ENCODE measurements around the gene PJA1. TPM values are rescaled to one million over a fixed set of nuclear protein-coding genes. Genes with fewer than 3 reads are reported as not detected.

PJA1 gene
- polyA plus RNA-seq, 1 donor = 36.9 TPM

- H3K4me3 ChIP-seq (ENCODE audit: low read length) = no peak overlapping the region
- H3K27ac ChIP-seq (ENCODE audit: low read length) = no peak overlapping the region
- H3K27me3 ChIP-seq (ENCODE audit: control insufficient read depth, insufficient read depth, low read length) = no peaks in the 10 kb centered on the region
- DNase-seq = no peak
- WGBS (ENCODE audit: insufficient coverage, low lambda C conversion rate) = no CpG with 5 or more reads among the region's 5 CpGs
- no peaks in the 10 kb centered on the region for H3K9me3 ChIP-seq (ENCODE audit: control insufficient read depth, low read depth, low read length)
- H3K4me1 ChIP-seq (ENCODE audit: control insufficient read depth, insufficient read depth, low read length) = peaks cover 3% of the 10 kb centered on the region
- H3K36me3 ChIP-seq (ENCODE audit: control insufficient read depth, insufficient read depth, low read length) = no peaks in the 10 kb centered on the region
Observed at GRCh38 chrX:69145714-69146113, 19.5 kb downstream of the PJA1 start.

GRCh38 chrX:69144838-69145680 is 20.2 kb downstream of the PJA1 start:
- Histone ChIP-seq H3K9me3 (ENCODE audit: control insufficient read depth, low read depth, low read length) (no peaks in the 10 kb centered on the region), H3K4me3 (ENCODE audit: low read length) (no peak overlapping the region), H3K27me3 (ENCODE audit: control insufficient read depth, insufficient read depth, low read length) (no peaks in the 10 kb centered on the region), H3K27ac (ENCODE audit: low read length) (no peak overlapping the region), H3K4me1 (ENCODE audit: control insufficient read depth, insufficient read depth, low read length) (peaks cover 3% of the 10 kb centered on the region), H3K36me3 (ENCODE audit: control insufficient read depth, insufficient read depth, low read length) (no peaks in the 10 kb centered on the region)
- DNase-seq = no peak
- no CpG with 5 or more reads among the region's 7 CpGs for WGBS (ENCODE audit: insufficient coverage, low lambda C conversion rate)

- H3K27me3 ChIP-seq (ENCODE audit: control insufficient read depth, insufficient read depth, low read length) = no peaks in the 10 kb centered on the region
- no peaks in the 10 kb centered on the region for H3K9me3 ChIP-seq (ENCODE audit: control insufficient read depth, low read depth, low read length)
- peaks cover 3% of the 10 kb centered on the region for H3K4me1 ChIP-seq (ENCODE audit: control insufficient read depth, insufficient read depth, low read length)
- WGBS (ENCODE audit: insufficient coverage, low lambda C conversion rate) = 100% methylated on average over 1 of the region's 7 CpGs
- H3K36me3 ChIP-seq (ENCODE audit: control insufficient read depth, insufficient read depth, low read length) = no peaks in the 10 kb centered on the region
- no peak overlapping the region for H3K4me3 ChIP-seq (ENCODE audit: low read length)
- no peak overlapping the region for H3K27ac ChIP-seq (ENCODE audit: low read length)
- no peak for DNase-seq
Observed at GRCh38 chrX:69143530-69143929, 21.7 kb downstream of the PJA1 start.

- H3K27ac ChIP-seq (ENCODE audit: low read length) = no peak overlapping the region
- no peak for DNase-seq
- WGBS (ENCODE audit: insufficient coverage, low lambda C conversion rate) = no CpG with 5 or more reads among the region's 12 CpGs
Observed at GRCh38 chrX:69142788-69143469, 22.3 kb downstream of the PJA1 start.

GRCh38 chrX:69140837-69141236 is 24.4 kb downstream of the PJA1 start:
- WGBS (ENCODE audit: insufficient coverage, low lambda C conversion rate) = no CpG with 5 or more reads among the region's 5 CpGs
- Histone ChIP-seq H3K4me1 (ENCODE audit: control insufficient read depth, insufficient read depth, low read length) (peaks cover 11% of the 10 kb centered on the region), H3K36me3 (ENCODE audit: control insufficient read depth, insufficient read depth, low read length) (no peaks in the 10 kb centered on the region), H3K4me3 (ENCODE audit: low read length) (no peak overlapping the region), H3K27me3 (ENCODE audit: control insufficient read depth, insufficient read depth, low read length) (no peaks in the 10 kb centered on the region), H3K27ac (ENCODE audit: low read length) (no peak overlapping the region), H3K9me3 (ENCODE audit: control insufficient read depth, low read depth, low read length) (no peaks in the 10 kb centered on the region)
- DNase-seq = no peak

More at GRCh38 chrX:69142788-69143469, 22.3 kb downstream of the PJA1 start:
- peaks cover 3% of the 10 kb centered on the region for H3K4me1 ChIP-seq (ENCODE audit: control insufficient read depth, insufficient read depth, low read length)
- H3K36me3 ChIP-seq (ENCODE audit: control insufficient read depth, insufficient read depth, low read length) = no peaks in the 10 kb centered on the region
- no peaks in the 10 kb centered on the region for H3K9me3 ChIP-seq (ENCODE audit: control insufficient read depth, low read depth, low read length)
- H3K4me3 ChIP-seq (ENCODE audit: low read length) = no peak overlapping the region
- H3K27me3 ChIP-seq (ENCODE audit: control insufficient read depth, insufficient read depth, low read length) = no peaks in the 10 kb centered on the region

- Histone ChIP-seq H3K4me1 (ENCODE audit: control insufficient read depth, insufficient read depth, low read length) (peaks cover 10% of the 10 kb centered on the region), H3K27ac (ENCODE audit: low read length) (no peak overlapping the region), H3K4me3 (ENCODE audit: low read length) (no peak overlapping the region), H3K27me3 (ENCODE audit: control insufficient read depth, insufficient read depth, low read length) (no peaks in the 10 kb centered on the region), H3K9me3 (ENCODE audit: control insufficient read depth, low read depth, low read length) (no peaks in the 10 kb centered on the region), H3K36me3 (ENCODE audit: control insufficient read depth, insufficient read depth, low read length) (no peaks in the 10 kb centered on the region)
- no CpG with 5 or more reads among the region's 10 CpGs for WGBS (ENCODE audit: insufficient coverage, low lambda C conversion rate)
- no peak for DNase-seq
Observed at GRCh38 chrX:69139516-69139915, 25.7 kb downstream of the PJA1 start.

GRCh38 chrX:69138512-69138911 is 26.7 kb downstream of the PJA1 start:
- Histone ChIP-seq H3K4me1 (ENCODE audit: control insufficient read depth, insufficient read depth, low read length) (peaks cover 10% of the 10 kb centered on the region), H3K27me3 (ENCODE audit: control insufficient read depth, insufficient read depth, low read length) (no peaks in the 10 kb centered on the region), H3K27ac (ENCODE audit: low read length) (no peak overlapping the region), H3K36me3 (ENCODE audit: control insufficient read depth, insufficient read depth, low read length) (no peaks in the 10 kb centered on the region), H3K4me3 (ENCODE audit: low read length) (no peak overlapping the region), H3K9me3 (ENCODE audit: control insufficient read depth, low read depth, low read length) (no peaks in the 10 kb centered on the region)
- no peak for DNase-seq
- WGBS (ENCODE audit: insufficient coverage, low lambda C conversion rate) = no CpG with 5 or more reads among the region's 3 CpGs

- Histone ChIP-seq H3K9me3 (ENCODE audit: control insufficient read depth, low read depth, low read length) (no peaks in the 10 kb centered on the region), H3K4me3 (ENCODE audit: low read length) (no peak overlapping the region), H3K4me1 (ENCODE audit: control insufficient read depth, insufficient read depth, low read length) (peaks cover 10% of the 10 kb centered on the region), H3K36me3 (ENCODE audit: control insufficient read depth, insufficient read depth, low read length) (no peaks in the 10 kb centered on the region), H3K27ac (ENCODE audit: low read length) (peak overlapping the region; percentile 67), H3K27me3 (ENCODE audit: control insufficient read depth, insufficient read depth, low read length) (no peaks in the 10 kb centered on the region)
- peak in 1 of 2 donors; percentile 26 for DNase-seq
- no CpG with 5 or more reads among the region's 2 CpGs for WGBS (ENCODE audit: insufficient coverage, low lambda C conversion rate)
Observed at GRCh38 chrX:69138118-69138390, 27.2 kb downstream of the PJA1 start.

GRCh38 chrX:69137371-69138117 is 27.7 kb downstream of the PJA1 start:
- H3K4me3 ChIP-seq (ENCODE audit: low read length) = peak overlapping the region; percentile 26
- H3K27ac ChIP-seq (ENCODE audit: low read length) = peak overlapping the region; percentile 67
- WGBS (ENCODE audit: insufficient coverage, low lambda C conversion rate) = no CpG with 5 or more reads among the region's 11 CpGs
- H3K36me3 ChIP-seq (ENCODE audit: control insufficient read depth, insufficient read depth, low read length) = no peaks in the 10 kb centered on the region
- H3K9me3 ChIP-seq (ENCODE audit: control insufficient read depth, low read depth, low read length) = no peaks in the 10 kb centered on the region
- peaks cover 10% of the 10 kb centered on the region for H3K4me1 ChIP-seq (ENCODE audit: control insufficient read depth, insufficient read depth, low read length)
- DNase-seq = peak; percentile 25 to 35
- H3K27me3 ChIP-seq (ENCODE audit: control insufficient read depth, insufficient read depth, low read length) = no peaks in the 10 kb centered on the region

- Histone ChIP-seq H3K27ac (ENCODE audit: low read length) (peak overlapping the region; percentile 67), H3K36me3 (ENCODE audit: control insufficient read depth, insufficient read depth, low read length) (no peaks in the 10 kb centered on the region), H3K9me3 (ENCODE audit: control insufficient read depth, low read depth, low read length) (no peaks in the 10 kb centered on the region), H3K4me1 (ENCODE audit: control insufficient read depth, insufficient read depth, low read length) (peaks cover 10% of the 10 kb centered on the region), H3K4me3 (ENCODE audit: low read length) (peak overlapping the region; percentile 26), H3K27me3 (ENCODE audit: control insufficient read depth, insufficient read depth, low read length) (no peaks in the 10 kb centered on the region)
- WGBS (ENCODE audit: insufficient coverage, low lambda C conversion rate) = no CpG with 5 or more reads among the region's 42 CpGs
- peak in 1 of 2 donors; percentile 33 for DNase-seq
Observed at GRCh38 chrX:69136546-69137331, 28.5 kb downstream of the PJA1 start.

Measured in large intestine (tissue), 3 donors.